ENCODE data around the gene ZNF319. TPM values are rescaled to one million over a fixed set of nuclear protein-coding genes. Genes with fewer than 3 reads are reported as not detected.

The ZNF319 gene
- total RNA-seq, 3 donors from 2014 or later (not counting 1 experiment from before 2014, with no cell fraction given), result 15.9 to 31.3 (median 29.3) TPM

DNA sequence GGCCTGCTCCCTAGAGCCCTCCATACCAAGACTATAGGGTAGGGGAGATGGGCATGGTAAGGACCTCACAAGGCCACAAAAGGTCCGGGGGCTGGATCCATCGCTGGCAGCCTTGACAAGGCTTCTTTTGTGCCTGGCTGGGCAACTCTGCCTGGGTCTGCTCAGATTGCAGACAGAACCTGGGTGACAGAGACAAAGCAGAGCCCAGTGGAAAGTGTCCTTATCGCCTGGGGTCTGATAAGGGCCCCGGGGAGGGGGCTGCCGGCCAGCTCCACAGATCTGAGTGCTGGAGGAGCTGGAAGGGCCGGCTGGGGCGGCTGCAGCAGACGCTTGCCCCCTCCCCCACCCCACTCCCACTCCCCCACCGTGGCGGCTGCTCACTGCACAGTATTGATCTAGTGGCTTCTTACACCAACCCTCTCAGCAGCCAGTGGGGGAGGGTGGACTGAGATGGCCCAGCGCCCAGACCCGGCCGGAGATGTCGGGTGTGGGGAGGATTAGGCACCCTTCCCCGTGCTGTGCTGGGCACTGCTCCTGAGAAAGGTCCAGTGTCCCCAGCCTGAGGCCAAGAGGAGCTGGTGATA lies 32.3 kb upstream of the ZNF319 start:
- no peaks in the 10 kb centered on the region for H3K4me1 Mint-ChIP-seq
- intact Hi-C loops (cut with micrococcal nuclease), result no loop called here
- Histone ChIP-seq H3K4me3 (ENCODE audit: low read length) (no peak overlapping the region), H3K36me3 (ENCODE audit: control insufficient read depth, insufficient read depth, low read length) (no peaks in the 10 kb centered on the region), H3K4me1 (ENCODE audit: control insufficient read depth, insufficient read depth, low read length) (no peaks in the 10 kb centered on the region), H3K27me3 (ENCODE audit: control insufficient read depth, insufficient read depth, low read length) (no peaks in the 10 kb centered on the region), H3K27ac (ENCODE audit: low read length) (no peak overlapping the region), H3K9me3 (ENCODE audit: control insufficient read depth, insufficient read depth, low read length) (no peaks in the 10 kb centered on the region)
- 83% methylated on average over 13 of the region's 15 CpGs for WGBS (ENCODE audit: insufficient coverage)
- DNase-seq, result no peak
- H3K9me3 Mint-ChIP-seq, result no peaks in the 10 kb centered on the region
- no peak for TF ChIP-seq CTCF (IDR thresholded peaks at IDR 0.05)
- H3K36me3 Mint-ChIP-seq, result no peaks in the 10 kb centered on the region
- no peak for ATAC-seq
- H3K27ac Mint-ChIP-seq, result no peak overlapping the region
- peaks cover 14 to 15% of the 10 kb centered on the region in 2 donors for H3K27me3 Mint-ChIP-seq (ENCODE audit: low read depth in 2 of 2)
- no peak overlapping the region for H3K4me3 Mint-ChIP-seq

GRCh38 chr16:58031016-58031800 lies 30.7 kb upstream of the ZNF319 start:
- H3K4me1 Mint-ChIP-seq, result no peaks in the 10 kb centered on the region
- H3K9me3 Mint-ChIP-seq, result no peaks in the 10 kb centered on the region

GRCh38 chr16:58030136-58030840 lies 29.8 kb upstream of the ZNF319 start:
- Mint-ChIP-seq H3K27ac (no peak overlapping the region), H3K27me3 (ENCODE audit: low read depth in 2 of 2) (peaks cover 14 to 15% of the 10 kb centered on the region in 2 donors), H3K4me3 (no peak overlapping the region), H3K4me1 (no peaks in the 10 kb centered on the region), H3K36me3 (no peaks in the 10 kb centered on the region), H3K9me3 (no peaks in the 10 kb centered on the region)
- 90% methylated on average over 11 of the region's 11 CpGs for WGBS (ENCODE audit: insufficient coverage)
- no peak for ATAC-seq
- Histone ChIP-seq H3K4me3 (ENCODE audit: low read length) (no peak overlapping the region), H3K36me3 (ENCODE audit: control insufficient read depth, insufficient read depth, low read length) (no peaks in the 10 kb centered on the region), H3K27ac (ENCODE audit: low read length) (no peak overlapping the region), H3K4me1 (ENCODE audit: control insufficient read depth, insufficient read depth, low read length) (peaks cover 14% of the 10 kb centered on the region), H3K27me3 (ENCODE audit: control insufficient read depth, insufficient read depth, low read length) (peaks cover 10% of the 10 kb centered on the region), H3K9me3 (ENCODE audit: control insufficient read depth, insufficient read depth, low read length) (no peaks in the 10 kb centered on the region)
- intact Hi-C loops (cut with micrococcal nuclease), result no loop called here
- no peak for TF ChIP-seq CTCF (IDR thresholded peaks at IDR 0.05)
- DNase-seq, result no peak

More at GRCh38 chr16:58031016-58031800, 30.7 kb upstream of the ZNF319 start:
- no peak overlapping the region for H3K27ac ChIP-seq (ENCODE audit: low read length)
- no peak for DNase-seq
- H3K4me3 Mint-ChIP-seq, result no peak overlapping the region
- H3K27me3 ChIP-seq (ENCODE audit: control insufficient read depth, insufficient read depth, low read length), result peaks cover 10% of the 10 kb centered on the region
- peaks cover 14 to 15% of the 10 kb centered on the region in 2 donors for H3K27me3 Mint-ChIP-seq (ENCODE audit: low read depth in 2 of 2)
- H3K36me3 ChIP-seq (ENCODE audit: control insufficient read depth, insufficient read depth, low read length), result no peaks in the 10 kb centered on the region
- no peak overlapping the region for H3K27ac Mint-ChIP-seq
- H3K4me1 ChIP-seq (ENCODE audit: control insufficient read depth, insufficient read depth, low read length), result peaks cover 13% of the 10 kb centered on the region
- H3K9me3 ChIP-seq (ENCODE audit: control insufficient read depth, insufficient read depth, low read length), result no peaks in the 10 kb centered on the region
- 86% methylated on average over 12 of the region's 14 CpGs for whole genome bisulfite sequencing (ENCODE audit: insufficient coverage)
- no peak for ATAC-seq
- TF ChIP-seq CTCF (IDR thresholded peaks at IDR 0.05), result no peak
- H3K4me3 ChIP-seq (ENCODE audit: low read length), result no peak overlapping the region
- intact Hi-C loops (cut with micrococcal nuclease), result no loop called here
- H3K36me3 Mint-ChIP-seq, result no peaks in the 10 kb centered on the region

Data from natural killer cell (primary cell).